Dermis microvascular lymphatic vessel endothelial cell (primary cell): ENCODE measurements around the gene NAA16. TPM values are rescaled to one million over a fixed set of nuclear protein-coding genes. Genes with fewer than 3 reads are reported as not detected.
A peak's percentile ranks its signal among the peaks of the same experiment; 100 is the strongest.
"Not testable (repeated sequence)": the region's sequence is repeated elsewhere in the genome, so short reads cannot be mapped to it uniquely, and the experiment has no call there.

Experiments
- DNase-seq, 2 donors: peaks; one replicate each; pipeline versions ENCODE4 v3.0.0 to v3.0.0-alpha.2; 2010; ENCODE audit warnings: low read depth in 2 of 2
- total RNA-seq: library from RNA; depleted of rRNA; stranded (reverse); fragments of >200 nt; gene quantifications from 2 replicates; pipeline ENCODE4 v1.2.1, GENCODE V29; 2014

The NAA16 gene
- total RNA-seq, 1 donor from 2014 or later = 4.7 TPM

DNA sequence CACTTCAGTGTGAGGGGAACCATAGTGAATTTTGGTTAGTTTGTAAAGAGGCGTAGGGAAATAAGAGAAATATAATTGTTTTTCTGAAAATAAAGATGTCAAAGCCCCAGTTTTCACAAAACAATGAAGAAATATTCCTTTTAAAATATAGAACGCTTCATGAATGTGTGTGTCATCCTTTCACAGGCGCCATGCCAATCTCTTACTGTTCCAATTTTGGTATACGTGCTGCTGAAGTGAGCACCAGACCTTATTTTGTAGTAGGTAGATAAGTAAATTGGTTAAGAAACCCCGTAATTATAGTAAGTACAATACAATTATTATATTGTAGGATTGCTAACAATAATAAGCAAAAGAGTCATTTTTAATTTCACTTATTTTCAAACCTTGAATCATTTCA lies 43.3 kb downstream of the NAA16 start:
- DNase-seq = no peak

DNA sequence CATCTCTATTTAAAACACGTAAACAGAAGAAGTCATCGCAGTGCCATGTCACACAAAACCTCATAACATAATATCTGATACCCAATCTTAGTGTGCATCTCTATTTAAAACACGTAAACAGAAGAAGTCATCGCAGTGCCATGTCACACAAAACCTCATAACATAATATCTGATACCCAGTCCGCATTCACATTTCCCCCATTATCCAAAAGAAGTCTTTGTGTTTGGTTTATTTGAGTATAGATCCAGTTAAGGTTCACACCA lies 45.2 kb downstream of the NAA16 start:
- DNase-seq = not testable (repeated sequence)

GRCh38 chr13:41356786-41357185 lies 45.7 kb downstream of the NAA16 start:
- DNase-seq = peak in 1 of 2 donors; percentile 31

- DNase-seq = peak in 1 of 2 donors; percentile 26
Measured at GRCh38 chr13:41361491-41361890, 50.4 kb downstream of the NAA16 start.

- DNase-seq = no peak
Measured at GRCh38 chr13:41364043-41364442, 53.0 kb downstream of the NAA16 start.

DNA sequence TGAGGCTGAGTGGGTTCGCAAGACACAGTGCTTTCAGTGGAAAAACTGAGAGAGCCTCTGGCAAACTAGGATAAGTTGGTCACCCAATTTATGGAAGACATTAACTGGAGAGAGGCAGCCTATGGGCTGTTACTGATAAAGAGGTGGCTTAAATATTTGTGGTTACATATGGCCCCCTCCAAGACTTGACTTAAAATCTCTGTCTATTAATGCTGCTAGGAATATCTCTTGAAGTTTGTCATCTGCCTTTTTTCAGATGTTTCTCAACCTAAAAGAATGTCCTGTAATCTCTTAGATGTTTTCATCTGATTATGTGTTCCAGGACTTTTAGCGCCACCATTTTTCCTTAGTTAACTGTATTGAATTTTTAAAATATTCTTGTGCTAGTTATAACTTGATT lies 54.6 kb downstream of the NAA16 start:
- DNase-seq = no peak

DNA sequence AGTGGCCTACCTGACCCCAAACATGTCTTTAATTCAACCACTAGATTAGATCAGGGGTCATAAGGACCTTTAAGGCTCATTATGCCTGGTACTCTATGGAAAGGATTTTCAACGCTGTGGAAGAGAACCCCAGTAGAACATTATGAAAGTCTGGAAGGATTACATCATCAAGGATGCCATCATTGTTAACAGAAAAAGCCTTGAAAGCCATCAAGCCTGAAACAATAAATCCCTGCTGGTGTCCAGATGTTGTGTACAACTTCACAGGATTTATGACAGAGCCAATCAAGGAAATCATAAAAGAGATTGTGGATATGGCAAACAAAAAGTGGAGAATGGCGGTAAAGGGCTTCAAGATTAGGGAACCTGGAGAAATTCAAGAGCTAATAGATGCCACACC lies 59.7 kb downstream of the NAA16 start:
- no peak for DNase-seq

DNA sequence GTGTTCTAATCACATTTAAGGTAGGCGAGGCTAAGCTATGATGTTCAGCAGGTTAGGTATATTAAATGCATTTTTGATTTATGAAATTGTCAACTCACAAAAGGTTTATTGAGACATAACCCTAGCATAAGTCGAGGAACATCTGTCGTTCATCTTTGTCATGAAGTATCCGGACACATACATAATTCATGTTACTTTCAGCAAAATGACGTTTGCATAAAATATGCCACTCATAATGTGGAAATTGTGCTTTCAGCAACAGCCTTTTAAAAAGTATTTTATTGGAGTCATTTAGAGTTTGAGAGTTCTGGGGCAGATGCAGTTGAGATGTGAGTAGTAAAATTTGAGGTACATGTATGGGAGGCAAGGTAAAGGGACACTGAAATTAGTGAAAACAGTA lies 66.4 kb downstream of the NAA16 start:
- no peak for DNase-seq

DNA sequence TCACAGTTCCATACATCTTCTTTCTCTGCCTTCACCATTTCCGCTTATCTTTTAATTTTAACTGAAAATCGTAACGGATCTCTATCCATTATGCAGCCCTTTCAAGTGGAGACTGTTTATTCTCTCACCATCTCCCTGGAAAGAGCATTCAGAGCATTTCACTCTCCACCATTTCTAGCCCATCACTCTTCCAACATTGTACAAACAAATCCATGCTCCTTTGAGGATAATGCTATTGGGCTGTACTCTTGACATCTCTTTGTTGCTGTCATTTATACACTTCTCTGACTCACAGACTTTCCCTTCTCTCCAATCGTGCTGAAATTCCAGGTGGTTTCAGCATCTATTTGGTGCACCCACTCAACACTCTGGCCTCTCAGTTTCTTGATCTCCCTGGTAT lies 71.4 kb downstream of the NAA16 start:
- no peak for DNase-seq

GRCh38 chr13:41383386-41383785 lies 72.3 kb downstream of the NAA16 start:
- DNase-seq = peak in 1 of 2 donors; percentile 36

- no peak for DNase-seq
Measured at GRCh38 chr13:41384749-41385503, 73.9 kb downstream of the NAA16 start.

GRCh38 chr13:41386211-41386610 lies 75.1 kb downstream of the NAA16 start:
- DNase-seq = no peak

DNA sequence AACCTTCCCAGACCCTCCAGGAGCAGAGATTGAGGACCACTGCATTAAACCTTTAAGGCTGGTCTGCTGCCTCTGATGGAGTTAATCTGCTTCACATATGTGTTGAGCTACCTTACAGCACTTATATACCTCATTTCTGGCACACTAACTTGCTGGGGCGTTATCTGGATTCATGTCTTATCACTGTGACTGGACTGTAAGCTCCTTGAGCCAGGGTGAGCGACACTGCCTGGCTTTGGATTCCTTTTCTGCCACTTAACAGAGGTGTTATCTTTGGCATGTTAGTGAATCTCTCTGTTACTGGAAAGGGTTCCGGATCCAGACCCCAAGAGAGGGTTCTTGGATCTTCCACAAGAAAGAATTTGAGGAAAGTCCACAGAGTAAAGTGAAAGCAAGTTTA lies 76.5 kb downstream of the NAA16 start:
- no peak for DNase-seq

DNA sequence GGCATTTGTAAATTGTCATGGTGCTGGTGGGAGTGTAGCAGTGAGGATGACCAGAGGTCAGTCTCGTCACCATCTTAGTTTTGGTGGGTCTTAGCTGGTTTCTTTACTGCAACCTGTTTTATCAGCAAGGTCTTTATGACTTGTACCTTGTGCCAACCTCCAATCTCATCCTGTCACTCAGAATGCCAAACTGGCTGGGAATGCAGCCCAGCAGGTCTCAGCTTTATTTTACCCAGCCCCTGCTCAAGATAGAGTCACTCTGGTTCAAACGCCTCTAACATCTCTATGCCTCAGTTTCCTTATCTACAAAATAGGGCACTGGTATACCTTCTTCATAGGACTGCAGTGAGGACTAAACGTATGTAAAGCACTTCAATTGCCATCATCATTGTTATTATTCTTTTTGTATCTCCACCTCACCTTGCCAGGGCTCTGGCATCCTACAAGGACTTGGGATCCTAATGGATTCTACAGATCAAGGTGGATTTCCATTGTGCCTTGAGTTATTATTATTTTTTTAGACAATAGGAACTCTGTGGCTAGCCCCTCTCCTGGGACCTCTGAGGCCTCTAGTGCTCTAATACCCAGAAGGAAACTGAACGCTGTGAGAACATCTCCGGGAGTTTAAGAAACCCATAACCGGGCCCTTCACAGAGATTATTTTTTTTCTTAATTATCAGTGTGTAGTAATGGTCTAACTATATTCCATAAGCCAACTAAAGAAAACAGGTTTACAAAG lies 77.2 kb downstream of the NAA16 start:
- no peak for DNase-seq

GRCh38 chr13:41389580-41389979 lies 78.5 kb downstream of the NAA16 start:
- no peak for DNase-seq

- no peak for DNase-seq
Measured at GRCh38 chr13:41394166-41394565, 83.1 kb downstream of the NAA16 start.

- DNase-seq = peak in 1 of 2 donors; percentile 5
Measured at GRCh38 chr13:41398494-41399170, 87.6 kb downstream of the NAA16 start.

GRCh38 chr13:41401366-41401765 lies 90.3 kb downstream of the NAA16 start:
- no peak for DNase-seq

DNA sequence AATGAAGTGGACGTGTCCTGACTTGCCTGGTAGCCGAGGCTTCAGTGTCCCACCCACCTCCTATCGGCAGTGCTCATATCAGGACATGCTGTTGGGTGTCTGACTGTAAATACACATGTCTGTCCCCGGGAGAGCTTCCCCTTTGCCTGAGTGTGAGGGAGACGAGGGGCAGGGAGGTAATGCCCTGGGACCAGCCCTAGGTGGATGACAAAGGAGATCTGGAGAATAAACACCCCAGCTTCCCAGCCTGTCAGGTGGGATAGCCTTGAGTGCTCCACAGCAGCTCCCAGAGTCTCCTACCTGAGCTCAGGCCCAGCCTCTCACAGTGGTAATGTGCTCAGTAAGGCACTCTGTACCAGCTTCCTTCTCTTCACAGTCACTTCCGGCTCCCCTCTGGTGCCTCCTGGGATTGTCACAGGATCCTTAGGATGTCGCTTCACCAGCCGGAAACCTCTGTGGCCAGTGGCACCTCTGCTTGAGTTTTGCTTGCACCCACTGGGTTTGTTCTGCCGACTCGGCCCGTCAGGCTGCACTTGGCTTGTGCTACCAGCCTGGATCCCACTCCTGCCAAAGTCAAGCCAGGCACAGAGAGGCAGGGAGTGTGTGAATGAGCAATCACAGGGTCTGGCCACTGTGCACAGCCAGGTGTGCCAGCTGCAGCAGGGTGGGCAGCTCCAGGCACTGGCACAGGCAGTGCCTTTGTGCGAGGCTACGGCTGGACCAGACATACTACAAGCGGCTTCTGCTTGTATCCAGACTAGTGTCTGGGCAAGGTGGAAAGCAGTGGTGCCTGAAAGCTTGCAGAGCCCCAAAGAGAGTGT lies 91.8 kb downstream of the NAA16 start:
- DNase-seq = no peak

GRCh38 chr13:41403983-41404382 lies 92.9 kb downstream of the NAA16 start:
- no peak for DNase-seq

DNA sequence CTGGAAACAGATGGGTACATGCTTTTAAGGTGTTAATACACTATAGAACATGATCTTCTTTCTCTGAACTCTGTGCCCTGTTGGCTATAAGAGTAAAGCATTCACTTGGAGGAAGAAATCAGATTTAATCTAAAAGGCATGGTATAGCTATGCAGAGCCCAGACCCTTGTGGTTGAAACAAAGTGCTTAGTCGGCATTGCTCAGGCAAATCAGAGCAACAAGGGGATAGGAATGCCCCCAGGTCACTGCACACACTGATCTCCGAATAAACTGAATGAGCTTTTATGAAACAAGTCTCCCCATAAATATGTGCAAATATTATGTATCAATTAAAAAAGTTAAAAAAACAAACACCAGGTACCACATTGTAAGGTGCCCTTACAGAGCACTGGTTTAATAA lies 94.3 kb downstream of the NAA16 start:
- DNase-seq = no peak

GRCh38 chr13:41407380-41407779 lies 96.3 kb downstream of the NAA16 start:
- no peak for DNase-seq
